Measurements from ENCODE around the gene BOD1L1.

BOD1L1 gene

DNA sequence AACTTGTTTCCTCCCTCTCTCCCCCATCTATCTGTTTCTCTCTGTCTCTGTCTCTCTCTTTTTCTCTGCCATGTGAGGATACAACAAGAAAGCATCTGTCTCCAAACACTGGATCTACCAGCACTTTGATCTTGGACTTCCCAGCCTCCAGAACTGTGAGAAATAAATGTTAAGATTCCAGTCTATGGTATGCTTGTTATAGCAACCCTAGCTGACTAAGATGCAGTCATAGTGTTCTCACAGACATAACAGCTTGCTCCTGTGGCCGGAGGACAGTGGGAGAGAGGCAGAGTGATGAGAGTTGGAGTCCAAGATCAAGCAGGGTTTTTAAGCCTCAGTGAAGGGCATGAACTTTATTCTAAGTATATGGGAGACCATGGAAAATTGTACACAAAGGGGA is 74.4 kb downstream of the BOD1L1 start:
- DNase-seq, result no peak

DNA sequence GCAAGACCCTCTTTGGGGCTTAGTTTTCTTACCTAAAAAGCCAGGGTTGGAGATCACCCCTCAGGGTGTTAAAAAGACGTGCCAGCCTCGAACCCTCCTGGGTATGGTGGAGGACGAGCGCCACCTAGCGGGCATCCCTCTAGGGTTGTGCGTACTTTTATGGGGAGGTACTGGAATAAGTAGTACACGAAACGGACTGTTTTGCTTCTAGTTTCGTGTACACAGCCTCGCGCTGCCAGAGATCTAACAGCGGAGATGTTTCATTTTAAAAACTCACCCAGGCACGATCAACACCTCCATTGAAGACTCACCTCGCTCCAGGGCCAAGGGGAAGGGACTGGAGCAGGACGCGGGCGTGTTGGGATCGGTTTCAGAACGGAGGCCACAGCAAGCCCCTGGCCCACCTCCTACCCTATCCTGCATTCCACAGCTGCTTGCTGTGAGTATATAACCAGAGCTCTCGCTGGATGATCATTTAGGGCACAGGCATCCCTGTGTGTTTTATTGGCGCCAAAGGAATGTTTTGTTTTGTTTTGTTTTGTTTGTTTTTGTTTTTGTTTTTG is 78.5 kb downstream of the BOD1L1 start:
- DNase-seq, result peak; percentile 65

DNA sequence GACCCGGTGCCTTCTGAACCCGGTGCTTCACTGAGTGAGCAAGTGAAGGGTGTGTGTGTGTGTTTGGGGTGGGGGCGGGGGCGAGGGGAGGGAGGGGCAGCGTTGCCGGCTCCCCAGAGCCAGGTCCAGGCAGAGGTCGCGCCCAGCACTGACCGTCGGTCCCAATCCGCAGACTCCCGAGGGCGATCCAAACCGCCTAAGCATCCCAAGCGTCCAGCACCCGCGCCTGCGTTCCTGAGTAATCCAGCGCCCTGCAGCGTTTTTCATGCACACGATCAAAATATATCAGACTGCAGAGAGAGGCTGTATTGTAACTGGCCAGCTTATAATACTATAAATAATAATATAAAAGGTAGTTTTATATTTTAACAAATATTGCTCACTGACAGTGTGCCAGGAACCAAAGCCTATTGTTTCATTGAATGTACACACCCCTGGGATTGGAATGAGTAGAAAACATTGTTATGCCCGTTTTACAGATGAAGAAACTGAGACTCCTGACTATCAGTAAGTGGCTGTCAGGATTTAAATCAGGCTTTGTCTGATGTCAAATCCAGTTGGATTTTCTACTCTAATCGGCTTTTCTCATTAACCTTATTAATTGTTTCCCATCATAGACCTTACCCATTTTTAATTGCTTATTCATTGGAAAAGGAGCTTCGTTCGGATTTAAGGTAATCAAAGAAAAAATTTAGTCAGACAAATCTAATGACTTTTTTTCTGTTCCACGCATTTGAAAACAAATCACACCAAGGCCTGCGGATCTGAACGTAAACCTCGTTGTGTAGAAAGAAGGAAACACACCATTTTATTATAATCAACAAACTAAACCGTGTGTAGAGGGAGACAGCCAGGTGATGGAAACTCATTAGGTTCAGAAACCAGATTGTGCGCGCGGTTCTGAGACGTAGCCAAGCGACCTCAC is 79.2 kb downstream of the BOD1L1 start:
- DNase-seq, result no peak

DNA sequence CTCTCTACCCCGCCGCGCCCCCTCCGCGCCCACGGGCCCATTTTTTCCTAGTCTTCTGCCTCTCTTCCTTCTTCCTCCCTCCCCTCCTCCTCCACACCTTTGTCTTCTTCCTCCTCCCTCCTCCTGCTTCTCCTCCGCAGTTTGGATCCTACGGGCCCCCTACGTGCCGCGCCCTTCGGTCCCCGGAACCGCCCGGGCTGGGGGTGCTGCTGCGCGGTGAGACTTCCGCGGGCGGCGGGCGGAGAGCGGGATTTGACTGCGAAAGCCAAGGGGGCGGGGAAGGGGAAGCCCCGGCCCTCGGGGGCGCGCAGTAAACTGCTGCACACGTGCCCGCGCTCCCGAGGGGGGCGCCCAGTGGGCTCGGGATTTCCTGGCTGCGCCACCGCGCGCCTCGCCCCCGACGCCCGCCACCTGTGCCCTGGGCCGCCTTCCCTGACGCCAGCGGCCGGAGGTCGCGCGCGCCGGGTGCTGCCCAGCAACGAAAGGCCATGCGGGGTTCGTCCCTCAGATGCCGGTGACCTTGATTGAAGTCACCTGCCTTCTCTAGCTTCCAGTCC is 80.0 kb downstream of the BOD1L1 start:
- no peak for DNase-seq

DNA sequence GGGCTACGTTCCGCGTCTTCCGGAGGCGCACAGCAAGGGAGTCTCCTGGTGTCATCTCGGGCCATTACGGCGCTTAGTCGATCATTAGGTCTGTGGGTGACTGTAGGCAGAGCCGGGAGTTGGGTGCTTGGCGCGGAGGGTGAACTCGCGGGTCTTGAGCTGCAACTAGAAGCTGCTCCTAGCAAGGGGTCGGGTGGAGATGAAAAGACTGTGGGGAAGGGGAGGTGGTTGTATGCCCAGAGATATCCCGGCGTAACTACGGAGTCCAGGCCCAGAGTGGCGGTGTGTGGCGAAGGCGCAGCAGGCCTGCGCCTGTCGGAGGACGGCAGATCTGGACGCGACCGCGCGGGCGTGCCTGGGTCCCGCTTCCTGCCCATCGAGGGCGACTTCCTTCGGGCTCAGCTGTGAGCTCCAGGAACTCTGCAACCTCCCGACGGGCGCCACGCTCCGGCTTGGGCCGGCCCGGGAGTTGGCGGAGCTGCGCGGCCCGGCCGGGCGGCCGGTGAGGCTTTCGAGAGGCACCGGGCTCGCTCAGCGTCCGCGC is 80.5 kb downstream of the BOD1L1 start:
- DNase-seq, result no peak

DNA sequence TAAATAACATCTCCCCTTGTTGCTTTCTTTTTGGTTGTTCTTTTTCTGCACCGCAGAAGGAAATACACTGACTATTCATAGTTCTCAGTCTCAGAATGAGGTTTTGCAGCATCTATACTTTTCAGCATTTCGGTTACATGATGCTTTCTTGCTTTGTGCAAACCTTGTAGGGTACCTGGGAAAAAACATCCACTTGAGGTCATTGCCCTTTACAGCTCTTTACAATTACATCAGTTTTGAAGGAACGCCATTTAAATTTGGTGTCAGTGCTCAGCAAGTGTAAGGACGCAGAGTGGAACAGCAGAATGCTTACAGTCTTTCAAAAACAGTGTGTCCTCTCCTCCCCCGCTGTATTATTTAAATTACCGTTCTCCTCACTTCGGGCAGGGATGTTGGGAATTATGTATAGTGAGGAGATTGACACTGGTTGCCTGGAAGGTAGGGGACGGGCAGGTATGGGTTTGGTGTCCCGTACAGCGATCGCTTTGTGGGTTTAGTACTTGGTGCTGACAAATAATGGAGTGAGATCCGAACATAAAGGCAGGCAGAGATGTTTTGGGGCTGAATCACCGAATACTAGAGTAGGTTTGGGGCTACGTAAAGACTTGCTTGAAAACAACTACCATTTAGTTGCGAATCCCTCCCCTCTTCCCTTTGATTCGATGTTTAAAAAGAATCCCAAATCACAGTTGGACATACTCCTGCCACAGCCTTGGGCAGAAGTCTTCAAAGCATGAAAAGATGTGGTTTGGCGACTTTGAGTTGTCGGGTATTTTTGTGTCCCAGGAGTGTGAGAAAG is 81.2 kb downstream of the BOD1L1 start:
- DNase-seq, result no peak

DNA sequence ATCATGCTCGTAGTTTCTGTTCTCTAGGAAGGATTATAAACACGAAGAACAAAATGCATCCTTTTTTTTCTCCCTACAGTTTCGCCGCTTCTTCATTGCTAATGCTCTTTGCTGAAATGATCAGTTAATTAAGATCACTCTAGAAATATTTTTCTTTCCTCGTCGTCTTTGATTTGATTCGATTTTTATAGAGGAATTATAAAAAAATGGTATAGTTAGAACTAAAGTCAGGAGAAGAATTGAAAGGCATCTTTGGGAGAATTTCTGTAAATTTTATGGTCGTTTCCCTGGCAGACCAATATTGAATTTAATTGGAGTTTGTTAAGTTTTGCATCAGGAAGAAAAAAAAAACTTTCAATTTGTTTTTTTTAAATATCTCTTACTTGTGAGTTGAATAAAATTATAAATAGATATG is 82.1 kb downstream of the BOD1L1 start:
- DNase-seq, result no peak

DNA sequence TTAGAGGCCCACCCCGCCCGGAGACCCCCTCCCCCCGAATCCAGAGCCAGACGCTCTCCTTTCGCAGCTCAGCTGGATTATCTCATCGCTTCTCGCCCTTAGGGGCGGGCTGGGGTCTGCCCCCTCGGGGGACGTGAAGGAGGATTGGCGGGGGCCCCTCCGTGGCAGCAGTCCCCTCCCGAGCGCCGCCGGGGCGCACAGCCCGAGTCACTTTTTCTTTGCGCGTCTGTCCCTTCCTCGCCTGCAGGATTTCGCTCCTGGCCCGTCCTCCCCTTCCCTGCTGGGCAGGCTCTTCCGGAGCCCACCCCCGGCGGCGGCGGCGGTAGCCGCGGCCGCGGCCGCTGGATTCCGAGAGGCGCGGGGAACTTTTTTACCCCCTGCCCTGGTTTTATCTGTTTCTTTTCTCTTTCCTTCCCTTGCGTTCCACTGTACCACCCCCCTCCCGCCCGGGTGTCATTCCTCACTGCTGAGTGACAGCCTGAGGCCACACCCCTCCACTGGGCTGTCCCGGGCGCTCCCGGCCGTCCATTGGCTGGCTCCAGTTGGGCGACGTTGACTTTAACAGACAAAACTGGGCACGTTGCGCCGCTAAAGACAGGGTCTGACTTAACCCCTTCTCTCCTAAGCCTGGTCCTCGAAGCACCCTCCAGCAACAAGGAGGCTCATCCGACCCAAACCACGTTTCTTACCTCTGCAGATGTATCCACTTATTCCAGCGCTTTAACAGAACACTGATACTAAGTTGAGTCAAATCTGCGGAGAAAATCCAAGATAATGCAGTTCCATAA is 82.7 kb downstream of the BOD1L1 start:
- DNase-seq, result peak; percentile 48

DNA sequence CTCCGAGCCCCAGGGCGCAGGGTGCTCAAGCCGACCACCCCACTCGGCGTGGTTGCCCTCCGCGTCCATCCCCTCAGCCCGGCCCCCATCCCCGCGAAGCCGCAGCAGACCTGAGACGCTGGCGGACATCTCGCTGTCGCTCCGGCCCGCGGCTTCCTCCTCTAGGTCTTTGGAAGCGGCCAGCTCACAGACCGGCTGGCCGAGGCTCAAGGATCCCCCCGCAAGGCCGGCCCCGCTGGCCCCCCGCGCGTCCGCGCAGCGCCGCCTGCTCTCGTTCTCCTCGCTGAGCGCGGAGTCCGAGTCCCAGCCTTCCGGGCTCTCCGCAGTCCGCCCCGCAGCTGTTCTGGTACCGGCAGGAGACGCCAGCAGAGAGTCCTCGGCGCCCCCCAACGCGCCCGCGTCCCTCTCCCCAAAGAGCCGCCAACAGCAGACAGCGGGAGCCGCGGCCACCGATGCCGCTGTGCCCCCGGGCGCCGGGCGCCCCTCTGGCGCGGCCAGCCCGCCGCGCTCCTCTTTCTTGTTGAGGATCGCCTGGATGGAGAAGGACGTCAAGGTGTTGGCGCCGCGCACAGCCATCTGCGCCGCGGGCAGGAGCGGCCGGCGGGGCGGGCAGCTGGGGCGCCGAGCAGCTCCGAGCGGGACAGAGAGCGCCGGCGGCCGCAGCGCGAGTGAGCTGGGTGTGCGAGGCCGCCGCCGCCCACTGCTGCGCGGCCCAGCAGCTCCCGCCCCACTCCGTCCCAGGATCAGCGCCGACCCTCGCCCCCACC is 83.5 kb downstream of the BOD1L1 start, which contains the start of gene NKX3-2:
Gene NKX3-2, minus strand, starts transcription at position 670 of the 767 bp plus-strand sequence. Its CDS starts 94 bp downstream, at position 576.
- DNase-seq, result no peak

DNA sequence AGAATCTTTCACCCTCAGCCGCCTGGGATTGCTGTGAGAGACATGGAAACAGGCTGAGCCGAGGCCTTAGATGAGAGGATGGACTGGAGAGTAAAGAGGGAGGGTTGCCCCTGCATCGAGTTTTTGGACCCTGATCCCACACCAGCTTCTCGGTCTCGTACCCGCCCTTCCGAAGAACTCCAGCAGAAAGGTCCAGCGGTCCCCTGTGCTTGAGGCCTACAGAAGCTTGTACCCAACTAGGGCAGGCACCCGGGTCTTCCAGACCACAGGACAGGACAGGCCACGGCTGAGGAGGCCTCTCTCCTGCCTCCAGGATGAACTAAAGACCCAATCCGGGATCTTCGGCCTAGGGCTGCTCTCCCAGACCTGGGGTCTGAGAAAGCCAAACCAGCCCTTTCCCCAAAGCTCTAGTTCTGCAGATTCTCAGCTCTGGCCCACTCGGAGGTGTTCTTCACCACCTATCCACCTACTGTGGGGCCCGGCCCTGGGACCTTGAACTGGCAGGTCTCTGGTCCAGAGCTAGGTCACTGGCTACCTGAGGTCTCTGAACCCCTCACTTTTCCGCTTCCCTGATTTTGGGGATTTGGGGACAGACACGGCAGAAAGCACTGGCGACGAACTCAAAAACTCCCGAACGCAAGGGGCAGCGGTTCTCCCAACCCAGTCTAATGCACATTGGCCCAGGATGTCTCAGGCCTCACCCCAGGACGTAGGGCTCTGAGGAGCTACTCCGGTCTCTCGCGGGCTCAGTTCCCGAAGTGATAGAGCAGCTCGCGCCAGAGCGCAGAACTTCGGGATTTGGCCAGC is 84.3 kb downstream of the BOD1L1 start:
- DNase-seq, result no peak

DNA sequence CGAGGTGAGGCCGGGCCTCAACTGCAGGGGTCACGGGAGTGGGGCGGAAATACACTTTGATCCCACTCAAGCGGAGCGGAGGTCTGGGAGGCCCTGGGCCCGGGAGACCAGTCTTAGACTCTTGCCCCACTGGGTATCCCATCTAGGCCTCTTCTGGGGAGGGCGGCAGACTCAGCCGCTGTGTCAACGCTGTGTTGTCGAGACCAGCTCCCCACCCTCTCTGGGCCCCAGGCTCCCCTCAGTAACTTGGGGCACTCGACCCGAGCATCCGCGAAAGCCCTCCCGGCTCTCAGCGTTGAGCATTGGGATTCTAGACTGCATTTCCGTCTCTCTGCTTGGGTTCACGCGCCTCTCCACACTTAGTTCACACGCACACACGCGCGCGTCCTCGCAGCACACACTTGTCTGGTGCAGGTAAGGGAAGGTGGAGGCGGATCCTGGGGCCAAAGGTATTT is 84.9 kb downstream of the BOD1L1 start:
- DNase-seq, result no peak

DNA sequence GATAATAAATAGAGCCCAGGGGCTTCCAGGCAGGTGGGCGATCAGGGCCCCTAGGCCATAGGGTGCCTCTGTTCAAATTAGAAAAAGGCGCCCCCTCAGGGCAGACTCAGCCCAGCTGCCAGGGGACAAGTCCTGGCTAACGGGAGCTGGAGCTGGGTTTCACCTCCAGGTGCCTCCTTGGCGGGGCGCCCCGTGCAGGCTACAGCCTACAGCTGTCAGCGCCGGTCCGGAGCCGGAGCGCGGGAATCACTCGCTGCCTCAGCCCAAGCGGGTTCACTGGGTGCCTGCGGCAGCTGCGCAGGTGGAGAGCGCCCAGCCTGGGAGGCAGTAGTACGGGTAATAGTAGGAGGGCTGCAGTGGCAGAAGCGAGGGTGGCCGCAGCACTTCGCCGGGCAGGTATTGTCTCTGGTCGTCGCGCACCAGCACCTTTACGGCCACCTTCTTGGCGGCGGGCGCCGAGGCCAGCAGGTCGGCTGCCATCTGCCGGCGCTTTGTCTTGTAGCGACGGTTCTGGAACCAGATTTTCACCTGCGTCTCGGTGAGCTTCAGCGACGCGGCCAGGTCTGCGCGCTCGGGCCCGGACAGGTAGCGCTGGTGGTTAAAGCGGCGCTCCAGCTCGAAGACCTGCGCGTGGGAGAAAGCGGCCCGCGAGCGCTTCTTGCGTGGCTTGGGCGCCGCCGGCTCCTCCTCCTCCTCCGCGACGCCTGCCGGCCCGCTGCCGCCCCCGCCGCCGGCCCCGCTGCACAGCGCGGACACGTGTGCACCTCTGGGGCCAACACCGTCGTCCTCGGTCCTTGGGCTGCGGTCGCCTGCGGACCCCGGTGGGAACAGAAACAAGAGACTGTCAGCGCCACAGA is 85.6 kb downstream of the BOD1L1 start:
- DNase-seq, result no peak

DNA sequence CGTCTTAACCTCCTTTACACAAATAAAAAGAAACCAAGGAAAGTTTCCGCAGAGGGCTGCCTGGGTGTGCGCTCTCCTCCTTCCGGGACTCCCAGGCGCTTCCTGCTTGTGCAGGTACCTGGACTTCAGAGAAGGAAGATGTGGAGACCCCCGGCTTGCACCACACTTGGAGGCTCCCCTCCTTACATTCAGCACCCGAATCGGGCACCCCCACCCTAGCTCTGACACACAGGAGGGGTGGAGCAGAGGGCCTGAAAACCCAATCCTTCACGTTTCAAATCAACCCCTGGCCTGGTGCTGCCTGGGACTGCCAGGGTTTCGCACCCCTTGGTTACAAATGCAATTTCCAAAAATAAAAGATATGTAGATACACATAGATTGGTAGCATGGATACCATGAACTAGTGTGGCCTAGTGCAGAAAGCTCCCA is 86.3 kb downstream of the BOD1L1 start:
- DNase-seq, result no peak

DNA sequence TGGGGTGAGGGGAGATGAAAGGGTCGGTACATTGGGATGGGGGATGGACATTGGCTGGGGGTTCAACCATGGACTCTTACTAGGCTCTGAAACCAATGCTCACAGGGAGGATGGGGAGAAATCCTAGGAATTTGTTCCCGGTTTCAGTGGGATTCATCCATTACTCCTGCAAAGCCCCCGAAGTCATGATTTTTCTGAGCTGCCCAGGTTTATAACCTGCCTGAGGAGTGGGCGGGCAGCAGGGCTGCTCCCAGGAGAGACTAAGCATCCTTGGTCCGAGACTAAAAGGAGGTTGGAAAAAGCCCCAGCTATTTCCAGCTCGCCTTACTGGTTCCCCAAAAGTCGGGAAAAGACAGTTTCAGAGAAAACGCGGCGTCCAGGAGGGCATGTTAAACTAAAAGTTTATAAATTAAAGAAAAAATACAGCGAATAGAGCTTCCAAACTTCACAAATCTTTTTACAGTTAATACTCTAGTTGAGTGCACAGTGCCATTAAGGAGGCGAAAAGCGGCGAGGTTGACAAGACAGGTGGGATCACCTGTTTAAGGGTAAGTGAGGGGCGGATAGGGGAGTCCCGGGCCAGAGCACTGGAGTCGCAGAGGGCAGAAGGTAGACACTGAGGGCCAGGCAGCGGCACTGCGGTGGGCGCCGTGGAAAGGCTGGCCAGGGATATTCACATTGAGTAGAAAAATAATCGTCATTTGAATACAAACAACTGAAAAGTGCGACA is 86.9 kb downstream of the BOD1L1 start:
- no peak for DNase-seq

DNA sequence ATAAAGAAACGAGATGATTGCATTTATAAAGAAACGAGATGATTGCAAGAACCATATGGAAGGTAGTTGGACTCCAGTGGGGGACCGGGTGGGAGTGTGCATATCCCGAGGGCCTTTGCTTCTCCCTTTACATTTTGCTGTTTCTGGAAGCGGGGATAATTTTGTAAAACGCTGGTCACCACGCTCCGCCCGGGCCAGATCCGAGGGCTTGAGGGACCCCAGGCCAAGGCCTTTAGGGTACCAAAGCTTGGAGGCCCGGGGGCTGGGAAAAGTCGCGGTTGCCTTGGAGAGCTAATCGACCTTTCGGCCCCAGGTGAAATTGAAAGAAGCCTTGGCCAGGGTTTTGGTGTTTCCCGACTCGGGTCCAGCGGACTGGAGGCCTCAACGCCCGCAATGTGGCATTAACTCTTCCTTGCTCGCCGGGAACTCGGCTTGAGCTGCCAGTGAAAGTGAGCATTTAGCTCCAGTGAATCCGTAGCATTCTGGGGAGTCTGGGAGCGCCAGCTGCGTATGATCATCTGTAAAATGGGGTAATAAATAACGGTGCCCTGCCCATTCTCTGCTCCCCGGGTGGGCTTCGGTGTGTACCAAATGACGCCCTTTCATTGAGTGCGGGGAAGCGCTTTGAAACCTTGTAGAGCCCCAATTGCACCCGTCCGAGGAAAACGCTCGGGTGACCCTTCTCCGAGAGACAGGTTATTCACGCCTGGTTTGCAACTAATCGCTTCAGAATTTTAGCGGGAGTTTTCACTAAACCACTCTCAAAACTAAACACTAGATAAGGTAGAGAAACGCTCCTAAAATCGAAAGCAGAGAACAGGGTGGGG is 87.7 kb downstream of the BOD1L1 start:
- no peak for DNase-seq

DNA sequence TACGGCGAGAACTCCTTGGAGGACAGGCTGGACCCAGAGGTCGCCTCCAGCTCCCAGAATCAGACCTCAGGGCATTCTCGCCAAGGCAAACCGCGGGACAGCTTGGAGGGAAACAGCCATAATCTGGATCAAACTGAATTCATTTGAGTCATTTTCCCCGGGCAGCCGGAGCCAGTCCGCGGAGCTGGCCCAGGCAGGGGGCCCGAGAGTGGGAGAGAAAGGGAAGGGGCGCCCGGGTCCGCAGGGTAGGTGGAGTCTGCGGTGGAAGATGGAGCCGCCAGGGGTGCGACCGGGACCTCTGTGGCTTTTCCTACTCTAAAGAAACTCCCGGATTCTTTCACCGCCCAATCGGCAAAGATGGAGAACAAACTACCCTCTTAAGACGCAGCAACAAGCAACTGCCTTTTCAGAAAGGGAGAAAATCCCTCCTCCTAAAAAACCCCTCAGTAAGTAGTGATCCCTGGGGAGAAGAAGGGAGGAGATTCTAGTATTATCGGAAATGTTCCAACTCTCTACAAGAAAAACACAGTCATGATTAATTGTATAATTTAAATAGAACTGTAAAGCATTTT is 88.4 kb downstream of the BOD1L1 start:
- no peak for DNase-seq

DNA sequence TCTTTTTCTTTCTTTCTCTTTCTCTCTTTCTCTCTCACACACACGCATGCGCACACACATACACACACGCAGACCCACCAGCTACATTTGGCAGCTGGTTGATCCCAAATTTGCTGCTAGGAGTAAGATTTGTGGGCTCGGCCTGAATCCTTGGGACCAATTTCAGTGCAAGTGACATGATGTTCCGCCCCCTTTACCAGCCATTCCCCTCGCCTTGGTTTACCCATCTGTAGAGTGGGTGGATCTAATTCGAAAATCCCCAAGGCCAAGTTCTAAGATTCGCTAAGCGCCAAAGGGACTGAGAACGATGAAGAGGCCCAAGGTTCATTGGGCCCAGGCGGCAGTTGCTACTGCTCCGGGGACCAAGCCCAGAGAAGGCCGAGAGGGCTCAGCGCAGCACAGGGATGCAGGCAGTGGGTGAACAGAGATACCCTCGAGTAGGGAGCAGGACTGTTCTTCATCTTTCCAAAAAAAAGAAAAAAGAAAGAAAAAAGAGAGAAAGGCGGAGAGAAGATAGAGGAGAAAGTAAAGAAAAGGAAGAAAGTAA is 89.0 kb downstream of the BOD1L1 start:
- no peak for DNase-seq
